ENCODE measurements around the gene AGBL1.
"Not testable (repeated sequence)": the region's sequence is repeated elsewhere in the genome, so short reads cannot be mapped to it uniquely, and the experiment has no call there.

AGBL1 gene

GRCh38 chr15:86855307-86856291, 775.9 kb downstream of the AGBL1 start:
- no peak for DNase-seq (ENCODE audit: low read depth in 1 of 2, low spot score in 1 of 2)

DNA sequence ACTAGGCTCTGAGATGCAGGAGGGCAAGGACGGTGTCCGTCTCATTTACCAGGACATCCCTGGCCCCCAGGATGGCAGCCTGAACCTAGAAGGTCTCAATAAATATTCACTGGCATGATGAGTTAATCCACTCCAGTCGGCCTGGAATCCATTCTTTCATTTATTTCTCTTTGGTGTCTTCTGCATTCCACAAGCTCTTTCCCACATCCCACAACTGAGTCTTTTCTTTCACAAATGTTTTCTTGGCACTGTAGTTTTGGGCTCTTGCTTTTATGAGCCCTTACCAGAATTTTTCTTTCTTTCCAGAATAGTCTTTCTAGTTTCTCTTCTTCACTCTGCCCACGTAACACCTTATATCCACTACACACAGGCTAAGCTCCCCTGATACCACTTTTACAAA, 778.0 kb downstream of the AGBL1 start:
- no peak for DNase-seq (ENCODE audit: low read depth in 1 of 2, low spot score in 1 of 2)

- no peak for DNase-seq (ENCODE audit: low read depth in 1 of 2, low spot score in 1 of 2)
Measured at GRCh38 chr15:86863226-86863915, 783.7 kb downstream of the AGBL1 start.

- DNase-seq (ENCODE audit: low read depth in 1 of 2, low spot score in 1 of 2), result no peak
Measured at GRCh38 chr15:86865920-86866319, 786.2 kb downstream of the AGBL1 start.

DNA sequence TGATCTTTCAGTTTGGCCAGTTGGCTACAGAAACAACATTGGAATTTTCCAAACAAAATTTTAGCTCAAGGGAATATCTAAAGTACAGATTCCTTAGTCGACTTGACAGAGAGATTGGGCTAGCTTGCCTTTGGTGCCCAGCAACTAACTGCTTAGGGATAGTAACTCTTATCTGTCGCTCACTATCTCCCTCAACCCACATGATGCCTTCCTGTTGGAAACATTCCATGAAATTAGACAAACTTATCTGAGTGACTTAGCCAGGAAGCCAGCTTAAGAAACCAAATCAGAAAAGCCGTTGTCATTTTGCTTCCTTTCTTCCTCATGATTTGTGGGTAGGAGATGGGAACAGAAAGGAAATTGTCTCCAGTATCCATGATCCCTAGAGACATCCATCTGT, 791.2 kb downstream of the AGBL1 start:
- no peak for DNase-seq (ENCODE audit: low read depth in 1 of 2, low spot score in 1 of 2)

GRCh38 chr15:86871964-86872363, 792.3 kb downstream of the AGBL1 start:
- DNase-seq (ENCODE audit: low read depth in 1 of 2, low spot score in 1 of 2), result no peak

GRCh38 chr15:86872782-86873181, 793.1 kb downstream of the AGBL1 start:
- DNase-seq (ENCODE audit: low read depth in 1 of 2, low spot score in 1 of 2), result no peak

GRCh38 chr15:86875067-86875466, 795.4 kb downstream of the AGBL1 start:
- DNase-seq (ENCODE audit: low read depth in 1 of 2, low spot score in 1 of 2), result no peak

GRCh38 chr15:86876387-86876944, 796.8 kb downstream of the AGBL1 start:
- no peak for DNase-seq (ENCODE audit: low read depth in 1 of 2, low spot score in 1 of 2)

GRCh38 chr15:86877171-86877631, 797.5 kb downstream of the AGBL1 start:
- no peak for DNase-seq (ENCODE audit: low read depth in 1 of 2, low spot score in 1 of 2)

GRCh38 chr15:86878844-86879243, 799.2 kb downstream of the AGBL1 start:
- not testable (repeated sequence) for DNase-seq (ENCODE audit: low read depth in 1 of 2, low spot score in 1 of 2)

DNA sequence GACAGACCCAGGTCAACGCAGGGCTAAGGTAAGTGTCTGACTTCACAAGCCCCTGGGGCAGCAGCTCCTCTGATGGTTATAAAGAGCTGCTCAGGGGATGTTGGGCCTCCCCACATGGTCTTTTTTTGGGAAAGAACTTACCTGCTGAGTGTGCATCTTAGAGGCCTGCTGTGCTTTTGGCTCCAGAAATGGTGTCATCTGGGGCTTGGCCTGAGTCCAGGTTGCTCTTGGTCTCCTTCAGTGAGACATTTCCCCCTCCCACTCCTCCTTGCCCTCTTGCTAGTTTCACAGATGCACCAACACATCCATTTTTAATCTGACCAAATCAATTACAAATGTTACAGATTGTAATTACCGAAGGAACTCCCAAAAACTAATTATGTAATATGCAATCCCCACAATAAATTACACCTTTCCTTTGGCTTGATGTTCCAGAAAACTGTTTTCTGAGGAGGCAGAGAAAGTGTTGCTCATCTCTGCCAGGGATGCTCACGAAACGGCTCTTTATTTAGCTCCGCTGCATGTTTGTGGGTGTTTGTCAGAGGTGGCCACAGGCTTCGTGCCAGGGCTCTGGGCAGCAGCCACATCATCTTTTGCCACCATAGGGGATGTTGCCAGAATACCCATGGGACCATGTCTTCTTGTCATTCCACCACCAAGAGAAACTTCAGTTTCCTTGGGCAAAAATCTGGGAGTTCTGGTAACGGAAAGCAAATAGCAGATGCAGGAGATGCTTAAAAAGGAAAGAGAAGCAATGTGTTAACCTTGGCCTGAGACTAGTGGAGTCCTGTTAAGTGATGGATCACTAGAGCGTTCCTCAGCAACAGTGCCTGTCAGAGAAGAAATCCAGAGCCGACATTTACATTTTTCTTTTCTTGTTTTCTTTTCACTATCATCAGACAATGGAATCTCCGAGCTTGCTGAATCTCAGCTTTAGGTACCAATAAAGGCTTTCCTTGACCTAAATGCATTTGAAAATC, 799.9 kb downstream of the AGBL1 start:
- DNase-seq (ENCODE audit: low read depth in 1 of 2, low spot score in 1 of 2), result no peak

DNA sequence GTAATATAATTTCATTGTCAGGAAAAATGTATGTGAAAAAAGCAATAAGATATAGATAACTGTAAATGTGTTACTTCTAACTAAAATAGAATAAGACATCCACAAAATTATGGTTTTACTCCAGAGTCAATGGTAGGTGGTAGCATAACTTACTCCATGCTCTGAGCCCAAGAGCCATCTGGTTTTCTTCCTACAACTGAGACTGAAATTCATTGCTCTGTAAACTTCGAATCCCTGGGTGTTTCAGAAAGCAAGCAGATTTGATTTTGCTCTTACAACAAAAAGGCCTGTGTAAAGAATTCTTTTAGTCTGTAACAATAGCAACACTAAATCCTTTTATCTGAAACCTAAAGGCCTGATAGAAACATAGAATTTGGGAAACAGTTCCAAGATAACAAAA, 805.9 kb downstream of the AGBL1 start:
- no peak for DNase-seq (ENCODE audit: low read depth in 1 of 2, low spot score in 1 of 2)

- no peak for DNase-seq (ENCODE audit: low read depth in 1 of 2, low spot score in 1 of 2)
Measured at GRCh38 chr15:86892774-86893449, 813.2 kb downstream of the AGBL1 start.

DNA sequence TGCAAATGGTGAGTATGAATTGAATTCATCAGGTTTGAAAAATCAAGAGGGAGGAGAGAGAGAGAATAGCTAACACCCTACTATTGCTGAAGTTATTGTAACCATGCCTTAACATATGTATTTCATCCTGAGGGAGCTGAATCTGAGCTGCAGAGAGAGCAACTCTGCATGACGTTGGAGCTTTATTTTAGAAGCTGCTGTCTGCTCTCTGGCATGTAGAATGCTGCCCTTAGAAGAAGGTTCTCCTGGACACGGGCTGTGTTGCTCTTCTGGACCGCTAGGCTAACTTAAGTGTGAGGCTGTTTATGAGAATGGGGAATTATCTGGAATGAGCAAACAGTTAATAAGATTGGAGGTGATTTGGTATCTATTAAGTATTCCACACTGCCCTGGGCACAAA, 814.6 kb downstream of the AGBL1 start:
- DNase-seq (ENCODE audit: low read depth in 1 of 2, low spot score in 1 of 2), result no peak

DNA sequence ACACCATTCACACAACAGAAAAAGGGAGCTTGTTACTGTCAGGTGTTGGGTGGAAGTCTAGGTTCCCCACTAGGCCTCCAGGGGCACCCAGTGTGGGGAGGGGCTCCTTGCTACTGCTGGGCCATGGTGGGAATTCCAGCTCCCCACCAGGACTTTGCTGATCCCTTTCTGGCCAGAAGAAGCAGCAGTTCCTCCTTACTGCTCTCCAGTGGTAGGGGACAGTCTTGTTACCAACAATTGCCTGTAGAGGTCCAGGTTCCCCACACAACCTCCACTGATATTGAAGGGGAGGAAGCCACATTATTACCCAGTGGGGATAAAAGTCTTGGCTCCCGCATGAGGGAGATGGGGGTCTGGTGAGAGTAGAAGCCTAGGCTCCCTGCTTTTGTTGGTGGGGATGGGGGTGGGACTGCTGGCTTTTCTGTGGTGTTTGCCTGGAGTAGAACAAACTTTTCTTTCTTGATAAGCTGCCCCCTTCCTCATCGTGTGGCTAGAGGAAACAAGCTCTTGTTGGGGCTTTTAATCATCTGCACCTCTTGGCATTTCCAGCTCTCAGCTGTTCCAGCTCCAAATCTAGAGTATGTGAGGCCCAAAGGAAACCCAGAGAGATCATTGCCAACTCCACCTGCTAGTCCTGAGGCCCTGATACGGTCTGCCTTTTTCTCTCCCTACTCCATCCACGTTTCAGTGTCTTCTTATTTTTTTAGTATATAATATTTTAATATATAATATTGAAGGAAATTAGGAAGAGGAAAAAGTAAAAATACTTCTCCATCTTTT, 824.2 kb downstream of the AGBL1 start:
- DNase-seq (ENCODE audit: low read depth in 1 of 2, low spot score in 1 of 2), result no peak

- DNase-seq (ENCODE audit: low read depth in 1 of 2, low spot score in 1 of 2), result no peak
Measured at GRCh38 chr15:86905625-86906256, 826.1 kb downstream of the AGBL1 start.

DNA sequence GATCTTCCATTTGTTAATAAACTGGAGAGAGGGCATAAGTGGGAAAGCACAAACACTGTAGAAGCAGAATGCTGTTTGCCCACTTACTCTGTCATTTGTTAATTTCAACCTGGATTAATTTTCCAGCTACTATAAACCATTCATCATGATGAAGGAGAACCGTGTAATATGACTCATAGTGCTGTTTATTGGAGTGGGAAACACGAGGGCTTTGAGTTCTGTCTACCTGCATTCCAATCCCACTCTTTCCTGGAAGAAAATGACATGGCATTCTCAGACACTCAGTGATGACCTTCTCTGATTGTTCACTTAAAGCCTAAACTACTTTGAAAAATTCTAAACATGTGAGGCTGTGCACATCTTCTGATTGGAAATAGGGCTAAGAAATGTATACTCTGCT, 826.7 kb downstream of the AGBL1 start:
- DNase-seq (ENCODE audit: low read depth in 1 of 2, low spot score in 1 of 2), result no peak

DNA sequence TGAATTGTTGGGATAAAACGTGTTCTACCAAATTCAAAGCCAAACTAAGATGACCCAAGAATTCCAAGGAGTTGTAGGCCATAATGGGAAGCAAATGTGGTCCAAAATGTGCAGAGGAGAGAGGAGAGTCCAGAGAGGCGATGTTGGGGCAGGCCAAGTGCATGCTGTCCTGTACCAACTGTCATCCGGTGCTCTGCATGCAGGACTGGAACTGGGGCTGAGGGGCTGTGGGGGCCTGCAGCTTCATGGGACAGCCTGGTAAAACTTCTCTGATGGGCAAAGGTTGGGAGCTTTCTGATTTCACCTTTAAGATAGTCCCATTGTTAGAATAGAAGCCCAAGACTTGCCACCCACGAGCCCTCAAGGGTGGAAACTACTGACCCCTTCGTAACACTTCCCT, 831.4 kb downstream of the AGBL1 start:
- no peak for DNase-seq (ENCODE audit: low read depth in 1 of 2, low spot score in 1 of 2)
